Measurements from ENCODE around the gene VWA3B. TPM values are rescaled to one million over a fixed set of nuclear protein-coding genes. Genes with fewer than 3 reads are reported as not detected.

VWA3B gene
- total and polyA plus RNA-seq, 8 donors, result 1.0 to 7.8 (median 4.6) TPM; not detected in 1

- no peaks in the 10 kb centered on the region for H3K27me3 ChIP-seq
- no peak overlapping the region for H3K4me3 ChIP-seq
Measured at GRCh38 chr2:98153481-98153880, 66.5 kb downstream of the VWA3B start.

DNA sequence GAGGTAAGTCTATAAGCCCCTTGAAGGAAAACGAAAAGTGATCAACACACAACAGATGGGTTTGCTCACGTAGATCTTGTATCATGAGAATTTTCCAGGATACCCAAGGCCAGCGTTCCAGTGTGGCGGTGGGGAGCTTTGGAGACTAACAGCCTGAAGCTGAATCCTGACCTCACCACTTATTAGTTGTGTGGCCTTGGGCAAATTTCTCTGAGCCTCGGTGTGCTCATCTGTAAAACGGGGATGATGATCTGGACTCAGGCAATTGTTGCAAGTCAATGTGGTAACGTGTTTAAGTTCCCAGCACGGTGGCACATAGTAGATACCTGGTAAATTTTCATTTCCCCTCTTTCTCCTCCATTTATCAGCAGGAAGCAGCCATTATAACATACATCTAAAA lies 68.3 kb downstream of the VWA3B start:
- H3K9me3 ChIP-seq, result no peaks in the 10 kb centered on the region
- intact Hi-C loops (cut with DNase I), result no loop called here
- H3K27ac ChIP-seq, result no peak overlapping the region

More at GRCh38 chr2:98153481-98153880, 66.5 kb downstream of the VWA3B start:
- intact Hi-C loops (cut with DNase I), result no loop called here
- no peaks in the 10 kb centered on the region for H3K9me3 ChIP-seq
- no peak overlapping the region for H3K27ac ChIP-seq
- DNase-seq (no peak), ATAC-seq (no peak)
- TF ChIP-seq, protein P1, sequence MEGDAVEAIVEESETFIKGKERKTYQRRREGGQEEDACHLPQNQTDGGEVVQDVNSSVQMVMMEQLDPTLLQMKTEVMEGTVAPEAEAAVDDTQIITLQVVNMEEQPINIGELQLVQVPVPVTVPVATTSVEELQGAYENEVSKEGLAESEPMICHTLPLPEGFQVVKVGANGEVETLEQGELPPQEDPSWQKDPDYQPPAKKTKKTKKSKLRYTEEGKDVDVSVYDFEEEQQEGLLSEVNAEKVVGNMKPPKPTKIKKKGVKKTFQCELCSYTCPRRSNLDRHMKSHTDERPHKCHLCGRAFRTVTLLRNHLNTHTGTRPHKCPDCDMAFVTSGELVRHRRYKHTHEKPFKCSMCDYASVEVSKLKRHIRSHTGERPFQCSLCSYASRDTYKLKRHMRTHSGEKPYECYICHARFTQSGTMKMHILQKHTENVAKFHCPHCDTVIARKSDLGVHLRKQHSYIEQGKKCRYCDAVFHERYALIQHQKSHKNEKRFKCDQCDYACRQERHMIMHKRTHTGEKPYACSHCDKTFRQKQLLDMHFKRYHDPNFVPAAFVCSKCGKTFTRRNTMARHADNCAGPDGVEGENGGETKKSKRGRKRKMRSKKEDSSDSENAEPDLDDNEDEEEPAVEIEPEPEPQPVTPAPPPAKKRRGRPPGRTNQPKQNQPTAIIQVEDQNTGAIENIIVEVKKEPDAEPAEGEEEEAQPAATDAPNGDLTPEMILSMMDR (IDR thresholded peaks at IDR 0.05), result no peak
- no peaks in the 10 kb centered on the region for H3K36me3 ChIP-seq
- H3K4me1 ChIP-seq, result no peaks in the 10 kb centered on the region

DNA sequence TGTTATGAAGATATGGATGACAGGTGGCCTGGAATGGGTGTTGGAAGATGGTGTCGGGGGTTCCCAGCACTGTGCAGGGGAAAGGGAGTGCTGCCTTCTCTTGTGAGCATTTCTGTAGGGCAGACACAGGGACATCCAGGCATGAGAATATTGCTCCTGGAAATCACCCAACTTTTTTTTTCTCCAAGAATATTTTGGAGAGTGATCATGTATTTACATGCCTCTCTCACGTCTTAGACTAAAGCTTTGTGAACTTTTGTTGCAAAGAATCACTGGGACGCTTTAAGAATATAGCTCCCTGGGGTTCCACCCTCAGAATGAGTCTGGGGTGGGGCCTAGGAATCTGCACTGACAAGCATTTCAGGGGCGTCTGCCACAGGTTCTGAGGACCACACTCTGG lies 68.7 kb downstream of the VWA3B start:
- DNase-seq (no peak), ATAC-seq (no peak)
- Histone ChIP-seq H3K4me1 (no peaks in the 10 kb centered on the region), H3K4me3 (no peak overlapping the region), H3K27ac (no peak overlapping the region), H3K9me3 (no peaks in the 10 kb centered on the region), H3K27me3 (no peaks in the 10 kb centered on the region), H3K36me3 (no peaks in the 10 kb centered on the region)
- intact Hi-C loops (cut with DNase I), result no loop called here
- TF ChIP-seq, protein P1 (IDR thresholded peaks at IDR 0.05), result no peak

More for the DNA sequence above, 68.3 kb downstream of the VWA3B start:
- Histone ChIP-seq H3K27me3 (no peaks in the 10 kb centered on the region), H3K4me1 (no peaks in the 10 kb centered on the region), H3K4me3 (no peak overlapping the region), H3K36me3 (no peaks in the 10 kb centered on the region)
- TF ChIP-seq, protein P1 (IDR thresholded peaks at IDR 0.05), result no peak
- DNase-seq (no peak), ATAC-seq (no peak)

- intact Hi-C loops (cut with DNase I), result no loop called here
- no peak overlapping the region for H3K27ac ChIP-seq
Measured at GRCh38 chr2:98156304-98156703, 69.3 kb downstream of the VWA3B start.

GRCh38 chr2:98157557-98157956 lies 70.6 kb downstream of the VWA3B start:
- intact Hi-C loops (cut with DNase I), result no loop called here

More at GRCh38 chr2:98156304-98156703, 69.3 kb downstream of the VWA3B start:
- no peaks in the 10 kb centered on the region for H3K36me3 ChIP-seq
- DNase-seq (no peak), ATAC-seq (no peak)
- H3K4me1 ChIP-seq, result no peaks in the 10 kb centered on the region
- H3K9me3 ChIP-seq, result no peaks in the 10 kb centered on the region
- H3K27me3 ChIP-seq, result no peaks in the 10 kb centered on the region
- no peak overlapping the region for H3K4me3 ChIP-seq
- TF ChIP-seq, protein P1 (IDR thresholded peaks at IDR 0.05), result no peak

More at GRCh38 chr2:98157557-98157956, 70.6 kb downstream of the VWA3B start:
- Histone ChIP-seq H3K9me3 (no peaks in the 10 kb centered on the region), H3K27ac (no peak overlapping the region), H3K4me3 (no peak overlapping the region), H3K27me3 (no peaks in the 10 kb centered on the region), H3K36me3 (no peaks in the 10 kb centered on the region), H3K4me1 (no peaks in the 10 kb centered on the region)
- no peak for DNase-seq
- ATAC-seq, result no peak
- TF ChIP-seq, protein P1 (IDR thresholded peaks at IDR 0.05), result no peak
